Fibroblast of lung (primary cell): Measurements from ENCODE around the gene DIP2C.

Experiments
- CTCF ChIP-seq, 2 donors: IDR thresholded peaks in 1 of 2; conservative IDR thresholded peaks in 1 of 2; 1 replicate in 1 of 2; 2 replicates in 1 of 2; pipeline ENCODE4 v1.5.1; 2011 to 2012; ENCODE audit warnings: low read length in 2 of 2, control low read depth in 1 of 2, inconsistent platforms in 1 of 2, low read depth in 1 of 2, mild to moderate bottlenecking in 1 of 2
- EZH2 ChIP-seq: IDR thresholded peaks from 2 replicates; pipeline ENCODE4 v1.5.1; 2012; ENCODE audit warnings: low read length, control low read depth, mild to moderate bottlenecking; ENCODE audit errors: missing control alignments

GRCh38 chr10:413662-414071 lies 275.8 kb downstream of the DIP2C start:
- TF ChIP-seq CTCF (conservative IDR thresholded peaks at IDR 0.05 in 1 of 2, IDR thresholded peaks at IDR 0.05 in 1 of 2; ENCODE audit: low read depth in 1 of 2, low read length in 2 of 2): no peak
- TF ChIP-seq EZH2: no peak
